Natural killer cell (primary cell): Measurements from ENCODE around the gene ASMTL. TPM values are rescaled to one million over a fixed set of nuclear protein-coding genes. Genes with fewer than 3 reads are reported as not detected.

ENCODE experiments used
- ATAC-seq, 3 donors: fragments of 150-1000 bp in 2 of 3; fragments of 200-7000 bp in 1 of 3; cut with Tn5 transposase; 1 replicate in 1 of 3; 2 replicates in 2 of 3; pipeline ENCODE4 v1.10.0; 2021; ENCODE audit warnings: mild to moderate bottlenecking in 2 of 3, moderate library complexity in 2 of 3
- DNase-seq, 2 donors: peaks; one replicate each; pipeline versions ENCODE4 v3.0.0 to v3.0.0-alpha.2; 2013 to 2021; ENCODE audit warnings: mixed read lengths in 1 of 2
- H3K27ac ChIP-seq: one replicate; pipeline ENCODE4 v1.5.1; 2013; ENCODE audit warnings: mild to moderate bottlenecking, low read length
- H3K27me3 ChIP-seq: one replicate; pipeline ENCODE4 v1.6.1; 2013; ENCODE audit warnings: low read length; ENCODE audit not compliant: control insufficient read depth, insufficient read depth
- H3K36me3 ChIP-seq: one replicate; pipeline ENCODE4 v1.6.1; 2013; ENCODE audit warnings: low read length; ENCODE audit not compliant: control insufficient read depth, insufficient read depth
- H3K4me1 ChIP-seq: one replicate; pipeline ENCODE4 v1.6.1; 2013; ENCODE audit warnings: low read length; ENCODE audit not compliant: control insufficient read depth, insufficient read depth
- H3K4me3 ChIP-seq: one replicate; pipeline ENCODE4 v1.5.1; 2013; ENCODE audit warnings: low read length
- H3K9me3 ChIP-seq: one replicate; pipeline ENCODE4 v1.6.1; 2013; ENCODE audit warnings: low read length; ENCODE audit not compliant: control insufficient read depth, insufficient read depth
- H3K27ac Mint-ChIP-seq, 2 donors: one replicate each; pipeline ENCODE4 v1.8.0; 2022; ENCODE audit warnings: mild to moderate bottlenecking in 2 of 2, mixed read lengths in 2 of 2, moderate library complexity in 1 of 2
- H3K27me3 Mint-ChIP-seq, 2 donors: one replicate each; pipeline ENCODE4 v1.8.0; 2022; ENCODE audit warnings: low read depth in 2 of 2, mixed read lengths in 2 of 2
- H3K36me3 Mint-ChIP-seq: one replicate; pipeline ENCODE4 v1.8.0; 2022; ENCODE audit warnings: mixed read lengths
- H3K4me1 Mint-ChIP-seq, 2 donors: one replicate each; pipeline ENCODE4 v1.8.0; 2022; ENCODE audit warnings: mixed read lengths in 2 of 2
- H3K4me3 Mint-ChIP-seq: one replicate; pipeline ENCODE4 v1.8.0; 2022; ENCODE audit warnings: mild to moderate bottlenecking, moderate library complexity, mixed read lengths
- H3K9me3 Mint-ChIP-seq, 2 donors: one replicate each; pipeline ENCODE4 v1.8.0; 2022; ENCODE audit warnings: mixed read lengths in 2 of 2
- WGBS: methylation state at CpG from one replicate; pipeline ENCODE4 v1.1.7; 2013; ENCODE audit warnings: missing lambda C conversion rate; ENCODE audit not compliant: insufficient coverage; 5-methylcytosine and 5-hydroxymethylcytosine counted together
- intact Hi-C: fragments of 100-400 bp; cut with micrococcal nuclease; formaldehyde crosslinking; loops from one replicate; pipeline ENCODE4 v1.14.2; 2022
- total RNA-seq, 4 donors: library from RNA; stranded (reverse); fragments of 120-200 nt in 1 of 4; gene quantifications; one replicate each; pipeline versions ENCODE4 v1.2.3 to v1.2.4, GENCODE V29; 2013 to 2022
- TF ChIP-seq, protein P1 (sequence below): fragments of 200-600 bp; IDR thresholded peaks from one replicate; pipeline ENCODE4 v1.8.0; 2022; ENCODE audit warnings: antibody characterized with exemption

Gene ASMTL
- total RNA-seq, 3 donors from 2014 or later (not counting 1 experiment from before 2014, with no cell fraction given), result 58.5 to 80.3 (median 66.1) TPM

DNA sequence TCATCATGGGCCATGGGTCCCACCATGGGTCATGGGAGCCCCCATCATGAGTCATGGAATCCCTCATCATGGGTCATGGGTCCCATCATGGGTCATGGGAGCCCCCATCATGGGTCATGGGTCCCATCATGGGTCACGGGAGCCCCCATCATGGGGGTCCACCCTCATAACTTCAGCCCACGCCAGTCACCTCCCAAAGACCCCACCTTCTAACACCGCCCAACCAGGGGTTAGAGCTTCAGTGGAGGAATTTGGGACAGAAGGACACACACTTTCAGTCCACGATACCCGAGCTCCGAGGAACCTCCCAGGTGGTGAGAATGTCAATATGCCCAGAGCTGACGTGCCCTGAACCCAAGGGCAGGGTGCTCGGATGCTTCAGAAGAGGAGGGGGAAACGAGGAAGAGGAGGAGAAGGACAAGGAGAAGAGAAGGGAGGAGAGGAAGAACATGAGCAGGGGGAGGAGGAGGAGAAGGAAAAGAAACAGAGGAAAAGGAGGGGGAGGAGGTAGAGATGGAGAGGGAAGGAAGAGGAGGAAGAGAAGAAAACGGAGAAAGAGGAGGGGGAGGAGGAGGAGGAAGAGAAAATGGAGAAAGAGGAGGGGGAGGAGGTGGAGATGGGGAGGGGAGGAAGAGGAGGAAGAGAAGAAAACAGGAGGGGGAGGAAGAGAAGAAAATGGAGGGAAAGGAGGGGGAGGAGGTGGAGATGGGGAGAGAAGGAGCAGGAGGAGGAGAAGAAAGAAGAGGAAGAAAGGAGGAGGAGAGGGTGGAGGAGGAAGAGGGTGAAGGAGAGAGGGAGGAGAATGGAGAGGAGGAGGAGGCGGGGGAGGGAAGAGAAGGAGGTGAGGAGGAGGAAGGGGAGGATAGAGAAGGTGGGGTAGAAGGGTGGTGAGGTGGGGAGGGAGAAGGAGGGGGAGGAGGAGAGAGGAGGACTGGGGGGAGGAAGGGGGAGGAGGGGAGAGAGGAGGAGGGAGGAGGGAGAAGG, 98.4 kb downstream of the ASMTL start:
- Histone ChIP-seq H3K9me3 (peaks cover 5% of the 10 kb centered on the region), H3K4me1 (peaks cover 3% of the 10 kb centered on the region), H3K4me3 (no peak overlapping the region), H3K36me3 (peaks cover 3% of the 10 kb centered on the region), H3K27ac (no peak overlapping the region), H3K27me3 (no peaks in the 10 kb centered on the region)
- ATAC-seq (no peak), DNase-seq (no peak)
- Mint-ChIP-seq H3K36me3 (no peaks in the 10 kb centered on the region), H3K4me3 (no peak overlapping the region), H3K27me3 (no peaks in the 10 kb centered on the region), H3K4me1 (peaks cover 0 to 7% of the 10 kb centered on the region in 2 donors), H3K27ac (peak overlapping the region in 1 of 2 donors; percentile 3), H3K9me3 (peaks cover 0 to 2% of the 10 kb centered on the region in 2 donors)
- TF ChIP-seq, protein P1, sequence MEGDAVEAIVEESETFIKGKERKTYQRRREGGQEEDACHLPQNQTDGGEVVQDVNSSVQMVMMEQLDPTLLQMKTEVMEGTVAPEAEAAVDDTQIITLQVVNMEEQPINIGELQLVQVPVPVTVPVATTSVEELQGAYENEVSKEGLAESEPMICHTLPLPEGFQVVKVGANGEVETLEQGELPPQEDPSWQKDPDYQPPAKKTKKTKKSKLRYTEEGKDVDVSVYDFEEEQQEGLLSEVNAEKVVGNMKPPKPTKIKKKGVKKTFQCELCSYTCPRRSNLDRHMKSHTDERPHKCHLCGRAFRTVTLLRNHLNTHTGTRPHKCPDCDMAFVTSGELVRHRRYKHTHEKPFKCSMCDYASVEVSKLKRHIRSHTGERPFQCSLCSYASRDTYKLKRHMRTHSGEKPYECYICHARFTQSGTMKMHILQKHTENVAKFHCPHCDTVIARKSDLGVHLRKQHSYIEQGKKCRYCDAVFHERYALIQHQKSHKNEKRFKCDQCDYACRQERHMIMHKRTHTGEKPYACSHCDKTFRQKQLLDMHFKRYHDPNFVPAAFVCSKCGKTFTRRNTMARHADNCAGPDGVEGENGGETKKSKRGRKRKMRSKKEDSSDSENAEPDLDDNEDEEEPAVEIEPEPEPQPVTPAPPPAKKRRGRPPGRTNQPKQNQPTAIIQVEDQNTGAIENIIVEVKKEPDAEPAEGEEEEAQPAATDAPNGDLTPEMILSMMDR, result no peak
- intact Hi-C loops, result no loop called here
- 94% methylated on average over 11 of the region's 11 CpGs for WGBS

Other genes with a start within 250 kb of the ASMTL start
- gene CRLF2, start 240.3 kb downstream of the ASMTL start, total RNA-seq, result 1 to 10 TPM in 1 of 3 donors, not detected in 2; 1.3 TPM
- gene CSF2RA, start 184.1 kb downstream of the ASMTL start, total RNA-seq, result 10 to 100 TPM in 1 of 3 donors, 1 to 10 TPM in 2; 2.6 to 13.3 (median 5.9) TPM
- gene IL3RA, start 116.1 kb downstream of the ASMTL start, total RNA-seq, result 10 to 100 TPM in 1 of 3 donors, 1 to 10 TPM in 2; 3.3 to 97.9 (median 4.4) TPM
- gene SLC25A6, start 60.8 kb downstream of the ASMTL start, total RNA-seq, result 100 to 1,000 TPM; 157 to 197 (median 178) TPM
- gene P2RY8, start 84.3 kb upstream of the ASMTL start, total RNA-seq, result 100 to 1,000 TPM in 2 of 3 donors, 10 to 100 TPM in 1; 73.7 to 114 (median 107) TPM
- 100 to 1,000 TPM; 120 to 141 (median 121) TPM for gene AKAP17A, start 138.7 kb upstream of the ASMTL start, total RNA-seq
- gene ASMT, start 162.2 kb upstream of the ASMTL start, total RNA-seq, result 1 to 10 TPM in 2 of 3 donors, under 1 TPM in 1; 0.79 to 1.8 (median 1.5) TPM